IMR-90 (cell line): ENCODE measurements around the gene PEAK3.

Experiments
- CHD1 ChIP-seq: IDR thresholded peaks from 2 replicates; pipeline ENCODE4 v1.6.1; 2012; ENCODE audit warnings: low read depth, low read length, improper control_type of control experiment
- FOS ChIP-seq: fragments of 150-350 bp; IDR thresholded peaks from 2 replicates; pipeline ENCODE4 v1.6.1; 2016; ENCODE audit warnings: low read depth, low read length
- MAFK ChIP-seq: IDR thresholded peaks from 2 replicates; pipeline ENCODE4 v1.6.1; 2012; ENCODE audit warnings: low read depth, low read length, improper control_type of control experiment
- MAZ ChIP-seq: IDR thresholded peaks from 2 replicates; pipeline ENCODE4 v1.6.1; 2012; ENCODE audit warnings: low read depth, mild to moderate bottlenecking, low read length, improper control_type of control experiment, moderate library complexity, borderline replicate concordance
- MXI1 ChIP-seq: IDR thresholded peaks from 2 replicates; pipeline ENCODE4 v1.6.1; 2012; ENCODE audit warnings: low read depth, mild to moderate bottlenecking, low read length, moderate library complexity, borderline replicate concordance
- POLR2A ChIP-seq: IDR thresholded peaks from 2 replicates; pipeline ENCODE4 v1.6.1; 2012; ENCODE audit warnings: mild to moderate bottlenecking, low read depth, low read length
- RAD21 ChIP-seq: IDR thresholded peaks from 2 replicates; pipeline ENCODE4 v1.6.1; 2012; ENCODE audit warnings: low read length, improper control_type of control experiment
- RCOR1 ChIP-seq: IDR thresholded peaks from 2 replicates; pipeline ENCODE4 v1.6.1; 2012; ENCODE audit warnings: mild to moderate bottlenecking, low read length, improper control_type of control experiment; ENCODE audit not compliant: insufficient replicate concordance
- TF ChIP-seq, protein P1 (sequence below): conservative IDR thresholded peaks from 2 replicates; pipeline ENCODE4 v1.5.1; 2012; ENCODE audit warnings: mild to moderate bottlenecking, low read depth, low read length, improper control_type of control experiment

DNA sequence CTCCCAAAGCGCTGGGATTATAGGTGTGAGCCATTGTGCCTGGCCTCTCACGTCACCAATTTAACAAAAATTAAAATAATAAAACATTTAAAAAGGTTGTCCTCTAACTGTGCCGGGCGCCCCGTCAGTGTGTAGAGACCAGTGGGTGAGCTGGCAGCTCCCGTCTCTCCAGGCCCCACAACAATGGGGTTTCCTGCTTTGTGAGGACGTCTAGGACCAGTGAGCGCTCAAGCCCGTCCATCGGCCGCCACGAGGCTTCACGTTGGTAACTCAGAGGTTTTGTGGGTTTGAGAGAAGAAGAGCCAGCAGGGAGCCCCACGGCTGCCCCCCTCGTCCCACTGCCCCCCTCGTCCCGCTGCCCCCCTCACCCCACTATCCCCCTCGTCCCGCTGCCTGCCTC, 41.7 kb upstream of the PEAK3 start:
- TF ChIP-seq POLR2A (no peak), RAD21 (no peak), CHD1 (no peak), MXI1 (no peak), RCOR1 (no peak), MAFK (no peak), FOS (no peak), MAZ (no peak)
- TF ChIP-seq, protein P1, sequence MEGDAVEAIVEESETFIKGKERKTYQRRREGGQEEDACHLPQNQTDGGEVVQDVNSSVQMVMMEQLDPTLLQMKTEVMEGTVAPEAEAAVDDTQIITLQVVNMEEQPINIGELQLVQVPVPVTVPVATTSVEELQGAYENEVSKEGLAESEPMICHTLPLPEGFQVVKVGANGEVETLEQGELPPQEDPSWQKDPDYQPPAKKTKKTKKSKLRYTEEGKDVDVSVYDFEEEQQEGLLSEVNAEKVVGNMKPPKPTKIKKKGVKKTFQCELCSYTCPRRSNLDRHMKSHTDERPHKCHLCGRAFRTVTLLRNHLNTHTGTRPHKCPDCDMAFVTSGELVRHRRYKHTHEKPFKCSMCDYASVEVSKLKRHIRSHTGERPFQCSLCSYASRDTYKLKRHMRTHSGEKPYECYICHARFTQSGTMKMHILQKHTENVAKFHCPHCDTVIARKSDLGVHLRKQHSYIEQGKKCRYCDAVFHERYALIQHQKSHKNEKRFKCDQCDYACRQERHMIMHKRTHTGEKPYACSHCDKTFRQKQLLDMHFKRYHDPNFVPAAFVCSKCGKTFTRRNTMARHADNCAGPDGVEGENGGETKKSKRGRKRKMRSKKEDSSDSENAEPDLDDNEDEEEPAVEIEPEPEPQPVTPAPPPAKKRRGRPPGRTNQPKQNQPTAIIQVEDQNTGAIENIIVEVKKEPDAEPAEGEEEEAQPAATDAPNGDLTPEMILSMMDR, result no peak
